AG04450 (cell line): Measurements from ENCODE around the gene GPR17. TPM values are rescaled to one million over a fixed set of nuclear protein-coding genes. Genes with fewer than 3 reads are reported as not detected.

ENCODE experiments used
- CTCF ChIA-PET: fragments of 300-600, 350-600 bp; formaldehyde crosslinking; extraction: SDS; loops from one replicate; lab custom pipeline; 2022; ENCODE audit warnings: antibody characterized with exemption, inconsistent platforms; lab: Charles Lee
- POLR2A ChIA-PET: fragments of 350-600 bp; formaldehyde crosslinking; extraction: SDS; loops from one replicate; lab custom pipeline; 2021; ENCODE audit warnings: antibody characterized with exemption, inconsistent platforms; lab: Yijun Ruan, JAX
- DNase-seq: peaks from one replicate; pipeline ENCODE4 v3.0.0-alpha.2; 2011; ENCODE audit warnings: low read depth, low spot score
- H3K27ac ChIP-seq: one replicate; pipeline ENCODE4 v1.5.1; 2012; ENCODE audit warnings: low read depth, low read length, control low read depth
- H3K27me3 ChIP-seq: one replicate; pipeline ENCODE4 v1.6.0; 2012; ENCODE audit warnings: low read length; ENCODE audit not compliant: control insufficient read depth, insufficient read depth
- H3K4me3 ChIP-seq: 2 replicates; pipeline ENCODE4 v1.5.1; 2011; ENCODE audit warnings: mild to moderate bottlenecking, low read depth, low read length, control low read depth
- H3K9me3 ChIP-seq: 2 replicates; pipeline ENCODE4 v1.5.1; 2012; ENCODE audit warnings: low read length; ENCODE audit not compliant: control insufficient read depth, insufficient read depth
- CTCF ChIP-seq: IDR thresholded peaks from 2 replicates; pipeline ENCODE4 v1.5.1; 2011; ENCODE audit warnings: low read depth, low read length, control low read depth, inconsistent platforms
- polyA plus RNA-seq: library from polyadenylated mRNA; depleted of rRNA; stranded (reverse); fragments of >200 nt; gene quantifications from 2 replicates; pipeline ENCODE4 v1.2.3, GENCODE V29; 2011

Gene GPR17
- polyA plus RNA-seq, 1 experiment, result not detected

- ChIA-PET CTCF (no interaction called here), POLR2A (no interaction called here)
- DNase-seq, result no peak
- no peaks in the 10 kb centered on the region for H3K27me3 ChIP-seq
- no peak overlapping the region for H3K27ac ChIP-seq
- no peaks in the 10 kb centered on the region; the same call in 1 of the 2 replicates for H3K9me3 ChIP-seq
- TF ChIP-seq CTCF, result no peak
- H3K4me3 ChIP-seq, result no peak overlapping the region
Observed at GRCh38 chr2:127641133-127641532, 4.8 kb upstream of the GPR17 start.

GRCh38 chr2:127641846-127642507 is 4.0 kb upstream of the GPR17 start:
- Histone ChIP-seq H3K4me3 (no peak overlapping the region), H3K27me3 (no peaks in the 10 kb centered on the region), H3K27ac (no peak overlapping the region), H3K9me3 (no peaks in the 10 kb centered on the region; the same call in 1 of the 2 replicates)
- ChIA-PET POLR2A (no interaction called here), CTCF (no interaction called here)
- no peak for DNase-seq
- TF ChIP-seq CTCF, result no peak

- Histone ChIP-seq H3K27ac (no peak overlapping the region), H3K9me3 (no peaks in the 10 kb centered on the region; the same call in 1 of the 2 replicates), H3K4me3 (no peak overlapping the region), H3K27me3 (no peaks in the 10 kb centered on the region)
- CTCF ChIA-PET, result no interaction called here
- no peak for TF ChIP-seq CTCF
- POLR2A ChIA-PET, result no interaction called here
- DNase-seq, result no peak
Observed at GRCh38 chr2:127642706-127643438, 3.1 kb upstream of the GPR17 start.

GRCh38 chr2:127643439-127644065 is 2.4 kb upstream of the GPR17 start:
- Histone ChIP-seq H3K27me3 (no peaks in the 10 kb centered on the region), H3K4me3 (no peak overlapping the region), H3K9me3 (no peaks in the 10 kb centered on the region; the same call in 1 of the 2 replicates), H3K27ac (no peak overlapping the region)
- no peak for DNase-seq
- no peak for TF ChIP-seq CTCF
- ChIA-PET POLR2A (no interaction called here), CTCF (no interaction called here)
